ENCODE data around the gene LAMC1.

Gene LAMC1

GRCh38 chr1:183043872-183044854 is 20.9 kb downstream of the LAMC1 start:
- Histone ChIP-seq H2BK5ac (ENCODE audit: low read depth, low read length, poor library complexity) (no peak overlapping the region), H3K23ac (ENCODE audit: low read length) (no peak overlapping the region), H4K8ac (ENCODE audit: low read depth, low read length) (no peak overlapping the region), H3K27me3 (ENCODE audit: insufficient read depth, low read length) (no peaks in the 10 kb centered on the region), H3K9ac (ENCODE audit: low read length) (no peak overlapping the region), H2AK5ac (ENCODE audit: low read length) (no peak overlapping the region), H3K4ac (ENCODE audit: low read depth, low read length) (no peak overlapping the region), H4K12ac (ENCODE audit: low read depth, low read length) (no peak overlapping the region), H2AFZ (ENCODE audit: insufficient read depth, low read length, poor library complexity) (no peak overlapping the region), H3K9me3 (ENCODE audit: insufficient read depth, low read depth, low read length) (no peaks in the 10 kb centered on the region), H3K18ac (ENCODE audit: low read length) (no peak overlapping the region), H3K79me1 (ENCODE audit: low read length) (peaks cover 2% of the 10 kb centered on the region), H3K79me2 (ENCODE audit: control insufficient read depth, insufficient read depth, low read length, poor library complexity) (peaks cover 2% of the 10 kb centered on the region), H3K4me1 (ENCODE audit: control insufficient read depth in 1 of 2, insufficient read depth in 2 of 2, low read length in 2 of 2) (peaks cover 3 to 6% of the 10 kb centered on the region in 2 experiments), H4K91ac (ENCODE audit: low read depth, low read length) (no peak overlapping the region), H2BK120ac (ENCODE audit: insufficient read depth, low read length, poor library complexity) (no peak overlapping the region), H3K14ac (ENCODE audit: low read length) (no peak overlapping the region), H3K4me2 (ENCODE audit: low read length) (no peak overlapping the region), H3K27ac (ENCODE audit: low read depth, low read length) (no peak overlapping the region), H3K36me3 (ENCODE audit: control insufficient read depth in 1 of 2, insufficient read depth in 2 of 2, low read length in 2 of 2) (no peaks in the 10 kb centered on the region), H2BK12ac (ENCODE audit: low read length) (no peak overlapping the region), H3K4me3 (ENCODE audit: low read depth, low read length) (no peak overlapping the region)
- no peak for DNase-seq
- WGBS (ENCODE audit: extremely low coverage, insufficient coverage, insufficient read length) = no CpG with 5 or more reads among the region's 7 CpGs

GRCh38 chr1:183044893-183045649 is 21.9 kb downstream of the LAMC1 start:
- H2BK5ac ChIP-seq (ENCODE audit: low read depth, low read length, poor library complexity) = no peak overlapping the region
- H3K27me3 ChIP-seq (ENCODE audit: insufficient read depth, low read length) = no peaks in the 10 kb centered on the region
- no peak overlapping the region for H3K23ac ChIP-seq (ENCODE audit: low read length)
- H2AK5ac ChIP-seq (ENCODE audit: low read length) = no peak overlapping the region
- H3K18ac ChIP-seq (ENCODE audit: low read length) = no peak overlapping the region
- H3K79me1 ChIP-seq (ENCODE audit: low read length) = peaks cover 2% of the 10 kb centered on the region
- no peak overlapping the region for H3K9ac ChIP-seq (ENCODE audit: low read length)
- H4K91ac ChIP-seq (ENCODE audit: low read depth, low read length) = no peak overlapping the region
- H3K36me3 ChIP-seq (ENCODE audit: control insufficient read depth in 1 of 2, insufficient read depth in 2 of 2, low read length in 2 of 2) = no peaks in the 10 kb centered on the region
- H2AFZ ChIP-seq (ENCODE audit: insufficient read depth, low read length, poor library complexity) = no peak overlapping the region
- H4K8ac ChIP-seq (ENCODE audit: low read depth, low read length) = no peak overlapping the region
- H3K79me2 ChIP-seq (ENCODE audit: control insufficient read depth, insufficient read depth, low read length, poor library complexity) = peaks cover 2% of the 10 kb centered on the region
- no peak overlapping the region for H3K4ac ChIP-seq (ENCODE audit: low read depth, low read length)
- no peaks in the 10 kb centered on the region for H3K9me3 ChIP-seq (ENCODE audit: insufficient read depth, low read depth, low read length)
- H3K14ac ChIP-seq (ENCODE audit: low read length) = no peak overlapping the region
- H3K27ac ChIP-seq (ENCODE audit: low read depth, low read length) = no peak overlapping the region
- H4K12ac ChIP-seq (ENCODE audit: low read depth, low read length) = no peak overlapping the region
- WGBS (ENCODE audit: extremely low coverage, insufficient coverage, insufficient read length) = no CpG with 5 or more reads among the region's 2 CpGs
- H2BK120ac ChIP-seq (ENCODE audit: insufficient read depth, low read length, poor library complexity) = no peak overlapping the region
- no peak overlapping the region for H3K4me3 ChIP-seq (ENCODE audit: low read depth, low read length)
- no peak overlapping the region for H3K4me2 ChIP-seq (ENCODE audit: low read length)
- H2BK12ac ChIP-seq (ENCODE audit: low read length) = no peak overlapping the region
- H3K4me1 ChIP-seq (ENCODE audit: control insufficient read depth in 1 of 2, insufficient read depth in 2 of 2, low read length in 2 of 2) = peaks cover 3% of the 10 kb centered on the region in 2 experiments
- DNase-seq = no peak

GRCh38 chr1:183048087-183049085 is 25.2 kb downstream of the LAMC1 start:
- H3K79me2 ChIP-seq (ENCODE audit: control insufficient read depth, insufficient read depth, low read length, poor library complexity) = no peaks in the 10 kb centered on the region
- no peaks in the 10 kb centered on the region for H3K36me3 ChIP-seq (ENCODE audit: control insufficient read depth in 1 of 2, insufficient read depth in 2 of 2, low read length in 2 of 2)
- no peak overlapping the region for H4K91ac ChIP-seq (ENCODE audit: low read depth, low read length)
- no peak for DNase-seq
- H2BK12ac ChIP-seq (ENCODE audit: low read length) = no peak overlapping the region
- no peak overlapping the region for H4K12ac ChIP-seq (ENCODE audit: low read depth, low read length)
- no peak overlapping the region for H3K4ac ChIP-seq (ENCODE audit: low read depth, low read length)
- H2BK120ac ChIP-seq (ENCODE audit: insufficient read depth, low read length, poor library complexity) = no peak overlapping the region
- no peak overlapping the region for H3K14ac ChIP-seq (ENCODE audit: low read length)
- H2BK5ac ChIP-seq (ENCODE audit: low read depth, low read length, poor library complexity) = no peak overlapping the region
- H3K4me2 ChIP-seq (ENCODE audit: low read length) = no peak overlapping the region
- no peaks in the 10 kb centered on the region for H3K27me3 ChIP-seq (ENCODE audit: insufficient read depth, low read length)
- H3K4me1 ChIP-seq (ENCODE audit: control insufficient read depth in 1 of 2, insufficient read depth in 2 of 2, low read length in 2 of 2) = peaks cover 5 to 8% of the 10 kb centered on the region in 2 experiments
- no peak overlapping the region for H2AFZ ChIP-seq (ENCODE audit: insufficient read depth, low read length, poor library complexity)
- H3K4me3 ChIP-seq (ENCODE audit: low read depth, low read length) = no peak overlapping the region
- H2AK5ac ChIP-seq (ENCODE audit: low read length) = no peak overlapping the region
- no peak overlapping the region for H4K8ac ChIP-seq (ENCODE audit: low read depth, low read length)
- H3K18ac ChIP-seq (ENCODE audit: low read length) = no peak overlapping the region
- H3K79me1 ChIP-seq (ENCODE audit: low read length) = peaks cover 3% of the 10 kb centered on the region
- H3K9me3 ChIP-seq (ENCODE audit: insufficient read depth, low read depth, low read length) = no peaks in the 10 kb centered on the region
- no peak overlapping the region for H3K9ac ChIP-seq (ENCODE audit: low read length)
- WGBS (ENCODE audit: extremely low coverage, insufficient coverage, insufficient read length) = no CpG with 5 or more reads among the region's 7 CpGs
- no peak overlapping the region for H3K23ac ChIP-seq (ENCODE audit: low read length)
- no peak overlapping the region for H3K27ac ChIP-seq (ENCODE audit: low read depth, low read length)

GRCh38 chr1:183051546-183051945 is 28.3 kb downstream of the LAMC1 start:
- Histone ChIP-seq H2BK12ac (ENCODE audit: low read length) (no peak overlapping the region), H2BK5ac (ENCODE audit: low read depth, low read length, poor library complexity) (no peak overlapping the region), H2AK5ac (ENCODE audit: low read length) (no peak overlapping the region), H3K36me3 (ENCODE audit: control insufficient read depth in 1 of 2, insufficient read depth in 2 of 2, low read length in 2 of 2) (no peaks in the 10 kb centered on the region), H3K4me3 (ENCODE audit: low read depth, low read length) (no peak overlapping the region), H3K4ac (ENCODE audit: low read depth, low read length) (no peak overlapping the region), H4K91ac (ENCODE audit: low read depth, low read length) (no peak overlapping the region), H3K23ac (ENCODE audit: low read length) (no peak overlapping the region), H2AFZ (ENCODE audit: insufficient read depth, low read length, poor library complexity) (no peak overlapping the region), H3K79me2 (ENCODE audit: control insufficient read depth, insufficient read depth, low read length, poor library complexity) (peaks cover 2% of the 10 kb centered on the region), H3K18ac (ENCODE audit: low read length) (no peak overlapping the region), H3K14ac (ENCODE audit: low read length) (no peak overlapping the region), H3K79me1 (ENCODE audit: low read length) (peaks cover 3% of the 10 kb centered on the region), H3K9me3 (ENCODE audit: insufficient read depth, low read depth, low read length) (no peaks in the 10 kb centered on the region), H3K4me1 (ENCODE audit: control insufficient read depth in 1 of 2, insufficient read depth in 2 of 2, low read length in 2 of 2) (peaks cover 5 to 8% of the 10 kb centered on the region in 2 experiments), H3K9ac (ENCODE audit: low read length) (no peak overlapping the region), H3K27me3 (ENCODE audit: insufficient read depth, low read length) (no peaks in the 10 kb centered on the region), H4K8ac (ENCODE audit: low read depth, low read length) (no peak overlapping the region), H3K4me2 (ENCODE audit: low read length) (no peak overlapping the region), H4K12ac (ENCODE audit: low read depth, low read length) (no peak overlapping the region), H2BK120ac (ENCODE audit: insufficient read depth, low read length, poor library complexity) (no peak overlapping the region), H3K27ac (ENCODE audit: low read depth, low read length) (peak overlapping the region; percentile 14)
- DNase-seq = peak; percentile 55 to 77
- WGBS (ENCODE audit: extremely low coverage, insufficient coverage, insufficient read length) = no CpG with 5 or more reads among the region's 1 CpG
